Endothelial cell of umbilical vein (primary cell): ENCODE measurements around the gene GMPR2. TPM values are rescaled to one million over a fixed set of nuclear protein-coding genes. Genes with fewer than 3 reads are reported as not detected.

Experiments
- BruUV-seq: library from RNA; stranded (reverse); fragments of 400-500 nt; replicated peaks from 2 replicates; lab custom pipeline; 2021; lab: Mats Ljungman, UMichigan
- CTCF ChIA-PET: fragments of 300-600, 350-600 bp; sonication (Branson Sonifier 250); formaldehyde crosslinking; loops from one replicate; lab custom pipeline; 2021; ENCODE audit warnings: antibody characterized with exemption, inconsistent platforms; lab: Charles Lee
- POLR2A ChIA-PET: fragments of 300-600, 350-600 bp; sonication (Branson Sonifier 250); formaldehyde crosslinking; loops from one replicate; lab custom pipeline; 2021; ENCODE audit warnings: antibody characterized with exemption, inconsistent platforms; lab: Charles Lee
- DNase-seq: peaks from one replicate; pipeline ENCODE4 v3.0.0-alpha.2; 2011; ENCODE audit warnings: low read depth, low spot score
- FAIRE-seq: peaks from 2 replicates; lab custom pipeline; 2011; peaks lifted over from hg19 to GRCh38; lab: Jason Lieb, UNC
- H2AFZ ChIP-seq: 2 replicates; pipeline ENCODE4 v1.6.0; 2012; ENCODE audit warnings: low read depth, low read length, control low read depth, inconsistent platforms
- H3K27ac ChIP-seq: 2 replicates; pipeline ENCODE4 v1.5.1; 2011; ENCODE audit warnings: low read depth, mild to moderate bottlenecking, control low read depth, low read length, moderate library complexity; ENCODE audit not compliant: insufficient read depth
- H3K27me3 ChIP-seq, 2 experiments: 2 replicates each; pipeline versions ENCODE4 v1.6.0 to v1.6.1; 2011; ENCODE audit warnings: low read length in 2 of 2, mixed read lengths in 1 of 2; ENCODE audit not compliant: control insufficient read depth in 2 of 2, insufficient read depth in 2 of 2
- H3K36me3 ChIP-seq, 2 experiments: 2 replicates in 1 of 2; 3 replicates in 1 of 2; pipeline ENCODE4 v1.5.1; 2011; ENCODE audit warnings: low read length in 2 of 2, mild to moderate bottlenecking in 1 of 2, moderate library complexity in 1 of 2; ENCODE audit not compliant: control insufficient read depth in 2 of 2, insufficient read depth in 2 of 2; ENCODE audit errors: extremely low read depth in 1 of 2
- H3K4me1 ChIP-seq: 3 replicates; pipeline ENCODE4 v1.5.1; 2011; ENCODE audit warnings: mild to moderate bottlenecking, low read length; ENCODE audit not compliant: control insufficient read depth, insufficient read depth; ENCODE audit errors: extremely low read depth
- H3K4me2 ChIP-seq: 2 replicates; pipeline ENCODE4 v1.6.1; 2011; ENCODE audit warnings: low read length, control low read depth, mixed read lengths; ENCODE audit not compliant: insufficient read depth
- H3K4me3 ChIP-seq, 3 experiments: fragments of 200-600 bp in 1 of 3; sonication (generic), shearing (Covaris generic) in 1 of 3; replicated peaks in 1 of 3; 2 replicates each; pipeline ENCODE4 v1.5.1; 2011 to 2016; ENCODE audit warnings: control low read depth in 3 of 3, low read length in 3 of 3, mild to moderate bottlenecking in 2 of 3, inconsistent platforms in 1 of 3, low read depth in 1 of 3, moderate library complexity in 1 of 3; ENCODE audit not compliant: insufficient read depth in 1 of 3
- H3K79me2 ChIP-seq: 2 replicates; pipeline ENCODE4 v1.6.0; 2012; ENCODE audit warnings: low read length, inconsistent platforms; ENCODE audit not compliant: control insufficient read depth, insufficient read depth
- H3K9ac ChIP-seq: replicated peaks from 2 replicates; pipeline ENCODE3; 2011; ENCODE audit warnings: low read length, control low read depth; ENCODE audit not compliant: insufficient read depth; ENCODE audit errors: extremely low read depth
- H3K9me1 ChIP-seq: replicated peaks from 3 replicates; pipeline ENCODE4 v1.6.0; 2011; ENCODE audit warnings: mild to moderate bottlenecking, low read length; ENCODE audit not compliant: control insufficient read depth, insufficient read depth; ENCODE audit errors: extremely low read depth
- H3K9me3 ChIP-seq: replicated peaks from 2 replicates; pipeline ENCODE4 v1.5.1; 2012; ENCODE audit warnings: low read length, inconsistent platforms; ENCODE audit not compliant: control insufficient read depth, insufficient read depth
- H4K20me1 ChIP-seq: replicated peaks from 2 replicates; pipeline ENCODE3; 2011; ENCODE audit warnings: mild to moderate bottlenecking, low read length; ENCODE audit not compliant: control insufficient read depth, insufficient read depth; ENCODE audit errors: extremely low read depth
- CTCF ChIP-seq, 2 donors: IDR thresholded peaks; 1 replicate in 1 of 2; 2 replicates in 1 of 2; pipeline ENCODE4 v1.5.1; 2011; ENCODE audit warnings: low read length in 2 of 2, mild to moderate bottlenecking in 2 of 2, moderate library complexity in 2 of 2, control low read depth in 1 of 2, inconsistent platforms in 1 of 2, low read depth in 1 of 2; ENCODE audit not compliant: insufficient read depth in 1 of 2; ENCODE audit errors: extremely low read depth in 1 of 2
- EZH2 ChIP-seq: IDR thresholded peaks from 2 replicates; pipeline ENCODE4 v1.6.1; 2012; ENCODE audit warnings: borderline replicate concordance, low read depth, mild to moderate bottlenecking, moderate library complexity, low read length, inconsistent platforms; ENCODE audit not compliant: severe bottlenecking
- FOS ChIP-seq: IDR thresholded peaks from 2 replicates; pipeline ENCODE4 v1.6.1; 2011; ENCODE audit warnings: mild to moderate bottlenecking, low read length, moderate library complexity, borderline replicate concordance; ENCODE audit not compliant: insufficient read depth
- GATA2 ChIP-seq: IDR thresholded peaks from 2 replicates; pipeline ENCODE4 v1.7.0; 2011; ENCODE audit warnings: low read depth, mild to moderate bottlenecking, moderate library complexity, mixed read lengths, low read length; ENCODE audit not compliant: insufficient read length, insufficient read depth
- JUN ChIP-seq: IDR thresholded peaks from 2 replicates; pipeline ENCODE4 v1.6.1; 2011; ENCODE audit warnings: borderline replicate concordance, low read depth; ENCODE audit not compliant: insufficient read length, insufficient read depth
- MAX ChIP-seq: IDR thresholded peaks from 2 replicates; pipeline ENCODE4 v1.6.1; 2011; ENCODE audit not compliant: insufficient read depth, insufficient read length
- MYC ChIP-seq: IDR thresholded peaks from one replicate; pipeline ENCODE4 v1.6.1; 2011; ENCODE audit warnings: mild to moderate bottlenecking, low read depth, low read length
- POLR2A ChIP-seq: IDR thresholded peaks from 2 replicates; pipeline ENCODE4 v1.6.1; 2012; ENCODE audit warnings: low read depth, mild to moderate bottlenecking, control low read depth, low read length
- POLR2AphosphoS5 ChIP-seq: IDR thresholded peaks from 2 replicates; pipeline ENCODE4 v1.6.1; 2012; ENCODE audit warnings: low read depth, mild to moderate bottlenecking, control low read depth, low read length, moderate library complexity; ENCODE audit not compliant: insufficient read depth
- dilution Hi-C: fragments of 300-500 bp; cut with MboI; formaldehyde crosslinking; loops from one replicate; pipeline ENCODE4 v1.15.0; 2019; ENCODE audit warnings: low sequenced_read_pairs; ENCODE audit not compliant: extremely low pct_ligation_motif_present
- intact Hi-C: fragments of 100-400 bp; cut with micrococcal nuclease; formaldehyde crosslinking; loops from one replicate; pipeline ENCODE4 v1.10.0; 2022
- polyA plus RNA-seq, 4 experiments: library from polyadenylated mRNA; depleted of rRNA in 3 of 4; stranded (reverse) in 3 of 4; unstranded in 1 of 4; fragments of >200 nt; gene quantifications; 2 replicates each; pipeline versions ENCODE4 v1.2.1 to v1.2.3, GENCODE V29; 2011 to 2012; ENCODE audit warnings: missing spikeins in 1 of 4
- total RNA-seq: library from RNA; stranded (reverse); gene quantifications from 2 replicates; pipeline ENCODE4 v1.2.3, GENCODE V29; 2021

Gene GMPR2
- total and polyA plus RNA-seq, 2 donors (not counting 3 experiments of a cell fraction or from before 2014, with no cell fraction given) = 58.1 to 61.8 TPM

- no peak overlapping the region for H3K4me3 ChIP-seq
- POLR2A ChIA-PET = interaction anchor here (1.0 kb wide), 1 partner anchor 27 kb away, joined by 3 read pairs; the partner anchor contains the start of gene TINF2
- no TSS peak for BruUV-seq
- H3K4me2 ChIP-seq = no peak overlapping the region
- peaks cover 2 to 21% of the 10 kb centered on the region in 2 experiments for H3K36me3 ChIP-seq
- TF ChIP-seq GATA2 (no peak), POLR2AphosphoS5 (no peak), MAX (no peak), FOS (no peak), JUN (no peak), POLR2A (no peak), MYC (no peak), EZH2 (no peak), CTCF (IDR thresholded peaks at IDR 0.05; ENCODE audit: extremely low read depth in 1 of 2, insufficient read depth in 1 of 2, low read depth in 1 of 2, low read length in 2 of 2) (no peak)
- H3K9me1 ChIP-seq = no peaks in the 10 kb centered on the region
- DNase-seq (no peak), FAIRE-seq (no peak)
- no peaks in the 10 kb centered on the region for H3K79me2 ChIP-seq
- intact Hi-C loops (no loop called here), dilution Hi-C loops (no loop called here)
- no peak overlapping the region for H2AFZ ChIP-seq
- peaks cover 9% of the 10 kb centered on the region for H3K4me1 ChIP-seq
- CTCF ChIA-PET = interaction anchor here (1.5 to 1.8 kb wide), 3 partner anchors 27 to 54 kb away, joined by 5 to 7 read pairs (median 6); partner anchors contain the start of genes MDP1 and TINF2
- H3K9ac ChIP-seq = no peak overlapping the region
- H3K27me3 ChIP-seq = no peaks in the 10 kb centered on the region
- no peaks in the 10 kb centered on the region for H3K9me3 ChIP-seq
- H4K20me1 ChIP-seq = no peaks in the 10 kb centered on the region
- H3K27ac ChIP-seq = no peak overlapping the region
Observed at GRCh38 chr14:24269368-24269767, 36.6 kb downstream of the GMPR2 start.
